ENCODE measurements around the gene PTPRK. TPM values are rescaled to one million over a fixed set of nuclear protein-coding genes. Genes with fewer than 3 reads are reported as not detected.

PTPRK gene
- total RNA-seq, 4 donors from 2014 or later, result 40.1 to 82.0 (median 57.6) TPM

DNA sequence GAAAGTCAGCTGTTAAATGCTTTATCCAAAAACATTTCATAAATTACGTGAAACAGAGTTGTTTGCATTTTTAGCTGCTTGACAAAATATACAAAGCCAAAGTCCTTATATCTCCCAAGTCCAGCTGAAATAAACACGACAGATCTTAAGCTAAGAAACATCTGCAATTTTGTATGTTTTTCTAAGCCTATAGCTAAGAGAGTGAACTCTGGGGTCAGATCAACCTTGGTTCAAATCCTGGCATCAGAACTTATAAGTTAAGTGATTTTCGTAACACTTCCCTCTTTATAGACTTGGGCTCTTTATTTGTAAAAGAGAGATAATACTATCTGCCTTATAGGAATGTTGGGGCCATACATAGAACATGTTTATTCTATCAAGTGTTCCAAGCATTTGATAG is 176.7 kb downstream of the PTPRK start:
- Histone ChIP-seq H3K27ac (no peak overlapping the region), H3K27me3 (no peaks in the 10 kb centered on the region), H3K36me3 (no peaks in the 10 kb centered on the region), H3K4me3 (no peak overlapping the region), H3K4me1 (peaks cover 5% of the 10 kb centered on the region), H3K9me3 (no peaks in the 10 kb centered on the region)
- TF ChIP-seq POLR2AphosphoS5 (IDR thresholded peaks at IDR 0.05) (no peak), EP300 (IDR thresholded peaks at IDR 0.05) (no peak), CTCF (IDR thresholded peaks at IDR 0.05) (no peak), POLR2A (IDR thresholded peaks at IDR 0.05) (no peak)
- WGBS, result 93% methylated on average over 3 of the region's 3 CpGs
- DNase-seq (ENCODE audit: low spot score in 2 of 2), result no peak

- TF ChIP-seq POLR2A (IDR thresholded peaks at IDR 0.05) (no peak), CTCF (IDR thresholded peaks at IDR 0.05) (no peak), EP300 (IDR thresholded peaks at IDR 0.05) (no peak), POLR2AphosphoS5 (IDR thresholded peaks at IDR 0.05) (no peak)
- 76% methylated on average over 1 of the region's 1 CpG for WGBS
- Histone ChIP-seq H3K9me3 (no peaks in the 10 kb centered on the region), H3K4me1 (peaks cover 5% of the 10 kb centered on the region), H3K36me3 (no peaks in the 10 kb centered on the region), H3K4me3 (no peak overlapping the region), H3K27ac (no peak overlapping the region), H3K27me3 (no peaks in the 10 kb centered on the region)
- no peak for DNase-seq (ENCODE audit: low spot score in 2 of 2)
Measured at GRCh38 chr6:128339635-128340450, 180.6 kb downstream of the PTPRK start.

DNA sequence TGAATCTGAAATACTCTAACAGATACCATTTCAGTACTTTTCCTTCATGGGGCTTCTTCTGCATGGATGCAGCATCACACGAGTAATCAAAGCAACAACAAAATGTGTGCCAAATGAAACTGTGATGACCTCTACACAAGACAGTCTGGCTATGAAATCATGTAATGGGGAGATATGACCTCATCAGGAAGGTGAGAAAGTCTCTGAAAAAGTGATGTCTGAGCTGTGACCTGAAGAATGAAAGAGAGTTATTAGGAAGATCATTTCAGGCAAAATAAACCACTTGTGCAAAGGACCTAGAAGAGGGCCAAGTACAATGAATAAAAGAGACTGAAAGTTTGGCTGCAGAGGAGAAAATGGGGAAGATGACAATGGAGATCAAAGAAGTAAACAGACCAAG is 182.8 kb downstream of the PTPRK start:
- H3K9me3 ChIP-seq, result no peaks in the 10 kb centered on the region
- H3K27ac ChIP-seq, result no peak overlapping the region
- H3K36me3 ChIP-seq, result no peaks in the 10 kb centered on the region
- no peak overlapping the region for H3K4me3 ChIP-seq
- WGBS, result 74% methylated on average over 1 of the region's 1 CpG
- H3K27me3 ChIP-seq, result no peaks in the 10 kb centered on the region
- peaks cover 5% of the 10 kb centered on the region for H3K4me1 ChIP-seq
- TF ChIP-seq CTCF (IDR thresholded peaks at IDR 0.05), result no peak
- TF ChIP-seq EP300 (IDR thresholded peaks at IDR 0.05), result no peak
- no peak for TF ChIP-seq POLR2A (IDR thresholded peaks at IDR 0.05)
- no peak for TF ChIP-seq POLR2AphosphoS5 (IDR thresholded peaks at IDR 0.05)
- no peak for DNase-seq (ENCODE audit: low spot score in 2 of 2)

- H3K27ac ChIP-seq, result no peak overlapping the region
- WGBS, result 54% methylated on average over 3 of the region's 3 CpGs
- H3K4me1 ChIP-seq, result peaks cover 5% of the 10 kb centered on the region
- no peaks in the 10 kb centered on the region for H3K27me3 ChIP-seq
- H3K4me3 ChIP-seq, result no peak overlapping the region
- DNase-seq (ENCODE audit: low spot score in 2 of 2), result no peak
- no peaks in the 10 kb centered on the region for H3K9me3 ChIP-seq
- no peak for TF ChIP-seq POLR2A (IDR thresholded peaks at IDR 0.05)
- no peak for TF ChIP-seq POLR2AphosphoS5 (IDR thresholded peaks at IDR 0.05)
- TF ChIP-seq CTCF (IDR thresholded peaks at IDR 0.05), result no peak
- no peak for TF ChIP-seq EP300 (IDR thresholded peaks at IDR 0.05)
- no peaks in the 10 kb centered on the region for H3K36me3 ChIP-seq
Measured at GRCh38 chr6:128336436-128337095, 183.8 kb downstream of the PTPRK start.

DNA sequence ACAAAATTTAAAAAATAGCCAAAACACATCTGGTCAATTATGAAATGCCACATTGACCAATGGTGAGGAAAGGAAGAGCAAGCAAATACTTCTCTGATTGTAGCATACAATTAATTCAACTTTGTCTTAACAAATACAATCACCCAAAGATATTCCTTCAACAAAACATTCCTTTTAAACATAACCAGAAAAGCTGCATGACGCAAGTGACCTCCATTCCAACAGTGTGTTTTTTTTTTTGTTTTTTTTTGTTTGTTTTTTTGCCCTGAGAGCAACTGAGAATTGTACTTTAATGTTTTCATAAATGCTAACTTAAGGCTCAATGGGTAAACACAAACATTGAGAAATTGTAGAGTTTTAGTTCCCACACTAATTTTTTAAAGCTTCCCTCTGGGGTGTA is 184.4 kb downstream of the PTPRK start:
- no peak overlapping the region for H3K27ac ChIP-seq
- whole genome bisulfite sequencing, result 78% methylated on average over 1 of the region's 1 CpG

More for the DNA sequence above, 184.4 kb downstream of the PTPRK start:
- Histone ChIP-seq H3K9me3 (no peaks in the 10 kb centered on the region), H3K4me3 (no peak overlapping the region), H3K27me3 (no peaks in the 10 kb centered on the region), H3K36me3 (no peaks in the 10 kb centered on the region), H3K4me1 (peaks cover 5% of the 10 kb centered on the region)
- no peak for TF ChIP-seq POLR2A (IDR thresholded peaks at IDR 0.05)
- TF ChIP-seq EP300 (IDR thresholded peaks at IDR 0.05), result no peak
- no peak for TF ChIP-seq POLR2AphosphoS5 (IDR thresholded peaks at IDR 0.05)
- no peak for TF ChIP-seq CTCF (IDR thresholded peaks at IDR 0.05)
- no peak for DNase-seq (ENCODE audit: low spot score in 2 of 2)

Measured in suprapubic skin (tissue), 4 donors.